Measurements from ENCODE around the gene MLLT10. TPM values are rescaled to one million over a fixed set of nuclear protein-coding genes. Genes with fewer than 3 reads are reported as not detected.

Gene MLLT10
- total and polyA plus RNA-seq, 9 donors = 20.7 to 30.6 (median 25.5) TPM

GRCh38 chr10:21634599-21635365 is 100.8 kb downstream of the MLLT10 start:
- H3K27ac ChIP-seq (ENCODE audit: low read length) = no peak overlapping the region
- H3K4me1 ChIP-seq (ENCODE audit: control insufficient read depth, insufficient read depth, low read length) = peaks cover 4% of the 10 kb centered on the region
- no peak overlapping the region for H3K4me3 ChIP-seq (ENCODE audit: low read length)
- peaks cover 9% of the 10 kb centered on the region for H3K36me3 ChIP-seq (ENCODE audit: control insufficient read depth, insufficient read depth, low read length)
- no peaks in the 10 kb centered on the region for H3K9me3 ChIP-seq (replicated peaks; ENCODE audit: control insufficient read depth, low read depth, low read length)
- H3K27me3 ChIP-seq (ENCODE audit: control insufficient read depth, insufficient read depth, low read length) = no peaks in the 10 kb centered on the region
- 100% methylated on average over 2 of the region's 4 CpGs for WGBS (ENCODE audit: insufficient coverage)
- no peak for DNase-seq

- no peak overlapping the region for H3K27ac ChIP-seq (ENCODE audit: low read length)
- WGBS (ENCODE audit: insufficient coverage) = no CpG with 5 or more reads among the region's 3 CpGs
- H3K4me3 ChIP-seq (ENCODE audit: low read length) = no peak overlapping the region
- H3K4me1 ChIP-seq (ENCODE audit: control insufficient read depth, insufficient read depth, low read length) = peaks cover 4% of the 10 kb centered on the region
- H3K9me3 ChIP-seq (replicated peaks; ENCODE audit: control insufficient read depth, low read depth, low read length) = no peaks in the 10 kb centered on the region
- H3K36me3 ChIP-seq (ENCODE audit: control insufficient read depth, insufficient read depth, low read length) = peaks cover 6% of the 10 kb centered on the region
- H3K27me3 ChIP-seq (ENCODE audit: control insufficient read depth, insufficient read depth, low read length) = no peaks in the 10 kb centered on the region
- no peak for DNase-seq
Observed at GRCh38 chr10:21637795-21638194, 103.8 kb downstream of the MLLT10 start.

GRCh38 chr10:21638681-21639080 is 104.6 kb downstream of the MLLT10 start:
- Histone ChIP-seq H3K36me3 (ENCODE audit: control insufficient read depth, insufficient read depth, low read length) (peaks cover 6% of the 10 kb centered on the region), H3K27ac (ENCODE audit: low read length) (no peak overlapping the region)
- no peak for DNase-seq

GRCh38 chr10:21648040-21648439 is 114.0 kb downstream of the MLLT10 start:
- no peak overlapping the region for H3K4me3 ChIP-seq (ENCODE audit: low read length)
- H3K9me3 ChIP-seq (replicated peaks; ENCODE audit: control insufficient read depth, low read depth, low read length) = no peaks in the 10 kb centered on the region
- H3K4me1 ChIP-seq (ENCODE audit: control insufficient read depth, insufficient read depth, low read length) = no peaks in the 10 kb centered on the region
- DNase-seq = no peak
- no peak overlapping the region for H3K27ac ChIP-seq (ENCODE audit: low read length)
- H3K27me3 ChIP-seq (ENCODE audit: control insufficient read depth, insufficient read depth, low read length) = no peaks in the 10 kb centered on the region
- H3K36me3 ChIP-seq (ENCODE audit: control insufficient read depth, insufficient read depth, low read length) = peaks cover 11% of the 10 kb centered on the region

More at GRCh38 chr10:21638681-21639080, 104.6 kb downstream of the MLLT10 start:
- WGBS (ENCODE audit: insufficient coverage) = 60% methylated on average over 1 of the region's 2 CpGs
- Histone ChIP-seq H3K9me3 (replicated peaks; ENCODE audit: control insufficient read depth, low read depth, low read length) (no peaks in the 10 kb centered on the region), H3K27me3 (ENCODE audit: control insufficient read depth, insufficient read depth, low read length) (no peaks in the 10 kb centered on the region), H3K4me1 (ENCODE audit: control insufficient read depth, insufficient read depth, low read length) (peaks cover 4% of the 10 kb centered on the region), H3K4me3 (ENCODE audit: low read length) (no peak overlapping the region)

GRCh38 chr10:21649454-21649872 is 115.4 kb downstream of the MLLT10 start:
- Histone ChIP-seq H3K9me3 (replicated peaks; ENCODE audit: control insufficient read depth, low read depth, low read length) (no peaks in the 10 kb centered on the region), H3K36me3 (ENCODE audit: control insufficient read depth, insufficient read depth, low read length) (peaks cover 15% of the 10 kb centered on the region), H3K27me3 (ENCODE audit: control insufficient read depth, insufficient read depth, low read length) (no peaks in the 10 kb centered on the region), H3K4me3 (ENCODE audit: low read length) (no peak overlapping the region), H3K27ac (ENCODE audit: low read length) (no peak overlapping the region), H3K4me1 (ENCODE audit: control insufficient read depth, insufficient read depth, low read length) (no peaks in the 10 kb centered on the region)
- WGBS (ENCODE audit: insufficient coverage) = 50% methylated on average over 1 of the region's 5 CpGs
- no peak for DNase-seq

GRCh38 chr10:21650353-21650752 is 116.3 kb downstream of the MLLT10 start:
- H3K4me1 ChIP-seq (ENCODE audit: control insufficient read depth, insufficient read depth, low read length) = no peaks in the 10 kb centered on the region
- no peaks in the 10 kb centered on the region for H3K9me3 ChIP-seq (replicated peaks; ENCODE audit: control insufficient read depth, low read depth, low read length)
- no CpG with 5 or more reads among the region's 2 CpGs for WGBS (ENCODE audit: insufficient coverage)
- peaks cover 15% of the 10 kb centered on the region for H3K36me3 ChIP-seq (ENCODE audit: control insufficient read depth, insufficient read depth, low read length)
- no peak overlapping the region for H3K27ac ChIP-seq (ENCODE audit: low read length)
- no peak overlapping the region for H3K4me3 ChIP-seq (ENCODE audit: low read length)
- H3K27me3 ChIP-seq (ENCODE audit: control insufficient read depth, insufficient read depth, low read length) = no peaks in the 10 kb centered on the region
- no peak for DNase-seq

GRCh38 chr10:21655236-21655635 is 121.2 kb downstream of the MLLT10 start:
- Histone ChIP-seq H3K27me3 (ENCODE audit: control insufficient read depth, insufficient read depth, low read length) (no peaks in the 10 kb centered on the region), H3K9me3 (replicated peaks; ENCODE audit: control insufficient read depth, low read depth, low read length) (no peaks in the 10 kb centered on the region), H3K4me3 (ENCODE audit: low read length) (no peak overlapping the region), H3K4me1 (ENCODE audit: control insufficient read depth, insufficient read depth, low read length) (no peaks in the 10 kb centered on the region), H3K36me3 (ENCODE audit: control insufficient read depth, insufficient read depth, low read length) (peaks cover 12% of the 10 kb centered on the region), H3K27ac (ENCODE audit: low read length) (no peak overlapping the region)
- DNase-seq = peak; percentile 36
- no CpG with 5 or more reads among the region's 3 CpGs for WGBS (ENCODE audit: insufficient coverage)

GRCh38 chr10:21655687-21656086 is 121.7 kb downstream of the MLLT10 start:
- Histone ChIP-seq H3K27ac (ENCODE audit: low read length) (no peak overlapping the region), H3K4me3 (ENCODE audit: low read length) (no peak overlapping the region), H3K4me1 (ENCODE audit: control insufficient read depth, insufficient read depth, low read length) (no peaks in the 10 kb centered on the region), H3K36me3 (ENCODE audit: control insufficient read depth, insufficient read depth, low read length) (peaks cover 12% of the 10 kb centered on the region), H3K27me3 (ENCODE audit: control insufficient read depth, insufficient read depth, low read length) (no peaks in the 10 kb centered on the region), H3K9me3 (replicated peaks; ENCODE audit: control insufficient read depth, low read depth, low read length) (no peaks in the 10 kb centered on the region)
- 92% methylated on average over 5 of the region's 5 CpGs for WGBS (ENCODE audit: insufficient coverage)
- no peak for DNase-seq

- no peak for DNase-seq
- Histone ChIP-seq H3K9me3 (replicated peaks; ENCODE audit: control insufficient read depth, low read depth, low read length) (no peaks in the 10 kb centered on the region), H3K4me3 (ENCODE audit: low read length) (no peak overlapping the region), H3K4me1 (ENCODE audit: control insufficient read depth, insufficient read depth, low read length) (no peaks in the 10 kb centered on the region), H3K36me3 (ENCODE audit: control insufficient read depth, insufficient read depth, low read length) (peaks cover 2% of the 10 kb centered on the region), H3K27me3 (ENCODE audit: control insufficient read depth, insufficient read depth, low read length) (no peaks in the 10 kb centered on the region), H3K27ac (ENCODE audit: low read length) (no peak overlapping the region)
- no CpG with 5 or more reads among the region's 1 CpG for WGBS (ENCODE audit: insufficient coverage)
Observed at GRCh38 chr10:21661087-21661486, 127.1 kb downstream of the MLLT10 start.

- Histone ChIP-seq H3K27ac (ENCODE audit: low read length) (no peak overlapping the region), H3K4me3 (ENCODE audit: low read length) (no peak overlapping the region), H3K27me3 (ENCODE audit: control insufficient read depth, insufficient read depth, low read length) (no peaks in the 10 kb centered on the region), H3K36me3 (ENCODE audit: control insufficient read depth, insufficient read depth, low read length) (peaks cover 2% of the 10 kb centered on the region), H3K4me1 (ENCODE audit: control insufficient read depth, insufficient read depth, low read length) (no peaks in the 10 kb centered on the region), H3K9me3 (replicated peaks; ENCODE audit: control insufficient read depth, low read depth, low read length) (no peaks in the 10 kb centered on the region)
- WGBS (ENCODE audit: insufficient coverage) = no CpG with 5 or more reads among the region's 3 CpGs
- DNase-seq = no peak
Observed at GRCh38 chr10:21661935-21662334, 127.9 kb downstream of the MLLT10 start.
